WTC11 (cell line): ENCODE results near the gene ITSN1. TPM values are rescaled to one million over a fixed set of nuclear protein-coding genes. Genes with fewer than 3 reads are reported as not detected.

Experiments used
- ATAC-seq: fragments of 200-7000 bp; cut with Tn5 transposase; 2 replicates; pipeline ENCODE4 v1.10.0; 2021; ENCODE audit warnings: mild to moderate bottlenecking, moderate library complexity
- CTCF ChIA-PET: fragments of 300-600 bp; sonication (Branson Sonifier 250); formaldehyde crosslinking; loops from one replicate; lab custom pipeline; 2021; ENCODE audit warnings: antibody characterized with exemption; lab: Charles Lee
- POLR2A ChIA-PET: fragments of 350-600 bp; sonication (Branson Sonifier 250); formaldehyde crosslinking; loops from one replicate; lab custom pipeline; 2021; ENCODE audit warnings: antibody characterized with exemption; lab: Charles Lee
- DNase-seq: peaks from one replicate; pipeline ENCODE4 v3.0.0; 2021; ENCODE audit warnings: low spot score
- H3K27ac Mint-ChIP-seq: 2 replicates; pipeline ENCODE4 v1.8.0; 2021; ENCODE audit warnings: mixed read lengths
- H3K27me3 Mint-ChIP-seq: 2 replicates; pipeline ENCODE4 v1.8.0; 2021; ENCODE audit warnings: low read depth, mild to moderate bottlenecking, moderate library complexity, mixed read lengths
- H3K36me3 Mint-ChIP-seq: 2 replicates; pipeline ENCODE4 v1.8.0; 2021; ENCODE audit warnings: mixed read lengths
- H3K4me1 Mint-ChIP-seq: 2 replicates; pipeline ENCODE4 v1.8.0; 2022; ENCODE audit warnings: mixed read lengths
- H3K4me3 Mint-ChIP-seq: 2 replicates; pipeline ENCODE4 v1.8.0; 2021; ENCODE audit warnings: mild to moderate bottlenecking, moderate library complexity, mixed read lengths
- H3K9me3 Mint-ChIP-seq: 2 replicates; pipeline ENCODE4 v1.8.0; 2021; ENCODE audit warnings: mixed read lengths
- ATF2 ChIP-seq: sonication (generic); formaldehyde crosslinking; IDR thresholded peaks from 2 replicates; pipeline ENCODE4 v1.8.1; 2022; ENCODE audit warnings: low read depth, missing genetic modification reagents, borderline replicate concordance
- EMX1 ChIP-seq: fragments of 250-450 bp; sonication (Bioruptor Pico); IDR thresholded peaks from 2 replicates; pipeline ENCODE4 v1.8.0; 2021; ENCODE audit warnings: mild to moderate bottlenecking
- ERG ChIP-seq: fragments of 250-450 bp; sonication (Bioruptor Pico); IDR thresholded peaks from 2 replicates; pipeline ENCODE4 v1.8.0; 2021; ENCODE audit warnings: mild to moderate bottlenecking
- ESRRA ChIP-seq: sonication (generic); formaldehyde crosslinking; IDR thresholded peaks from 2 replicates; pipeline ENCODE4 v1.8.1; 2022; ENCODE audit warnings: mild to moderate bottlenecking, missing genetic modification reagents, borderline replicate concordance
- ETV6 ChIP-seq: sonication (generic); formaldehyde crosslinking; IDR thresholded peaks from 2 replicates; pipeline ENCODE4 v1.8.1; 2022; ENCODE audit warnings: mild to moderate bottlenecking, missing genetic modification reagents
- IRF2 ChIP-seq: sonication (generic); formaldehyde crosslinking; IDR thresholded peaks from 2 replicates; pipeline ENCODE4 v1.8.0; 2022; ENCODE audit warnings: low read depth, missing genetic modification reagents, borderline replicate concordance
- KAT7 ChIP-seq: sonication (generic); formaldehyde crosslinking; IDR thresholded peaks from 2 replicates; pipeline ENCODE4 v1.8.1; 2023; ENCODE audit warnings: missing genetic modification reagents, mild to moderate bottlenecking, borderline replicate concordance
- MYBL2 ChIP-seq: sonication (generic); formaldehyde crosslinking; IDR thresholded peaks from 2 replicates; pipeline ENCODE4 v1.8.1; 2023; ENCODE audit warnings: mild to moderate bottlenecking, moderate library complexity, missing genetic modification reagents
- NFATC4 ChIP-seq: fragments of 250-450 bp; sonication (Bioruptor Pico); IDR thresholded peaks from 2 replicates; pipeline ENCODE4 v1.9.0; 2021; ENCODE audit warnings: mild to moderate bottlenecking
- NFE2L1 ChIP-seq: sonication (generic); formaldehyde crosslinking; IDR thresholded peaks from 2 replicates; pipeline ENCODE4 v1.8.1; 2023; ENCODE audit warnings: missing genetic modification reagents
- NR3C1 ChIP-seq: sonication (generic); formaldehyde crosslinking; conservative IDR thresholded peaks from 2 replicates; pipeline ENCODE4 v1.8.1; 2023; ENCODE audit warnings: low read depth, mild to moderate bottlenecking, missing genetic modification reagents
- PRDM15 ChIP-seq: sonication (generic); formaldehyde crosslinking; IDR thresholded peaks from 2 replicates; pipeline ENCODE4 v1.8.0; 2022; ENCODE audit warnings: missing genetic modification reagents
- PRRX2 ChIP-seq: fragments of 250-450 bp; sonication (Bioruptor Pico); IDR thresholded peaks from 2 replicates; pipeline ENCODE4 v1.8.0; 2021; ENCODE audit warnings: mild to moderate bottlenecking
- SMAD3 ChIP-seq: sonication (generic); formaldehyde crosslinking; IDR thresholded peaks from 2 replicates; pipeline ENCODE4 v1.8.0; 2022; ENCODE audit warnings: missing genetic modification reagents, mild to moderate bottlenecking, borderline replicate concordance
- TCF7 ChIP-seq: sonication (generic); formaldehyde crosslinking; IDR thresholded peaks from 2 replicates; pipeline ENCODE4 v1.8.0; 2022; ENCODE audit warnings: mild to moderate bottlenecking, low read depth, missing genetic modification reagents, moderate library complexity
- TEAD4 ChIP-seq: sonication (generic); formaldehyde crosslinking; IDR thresholded peaks from 2 replicates; pipeline ENCODE4 v1.8.0; 2022; ENCODE audit warnings: mild to moderate bottlenecking, missing genetic modification reagents
- ZBTB21 ChIP-seq: sonication (generic); formaldehyde crosslinking; IDR thresholded peaks from 2 replicates; pipeline ENCODE4 v1.8.1; 2023; ENCODE audit warnings: mild to moderate bottlenecking, missing genetic modification reagents, borderline replicate concordance
- ZSCAN18 ChIP-seq: fragments of 250-450 bp; sonication (Bioruptor Pico); IDR thresholded peaks from 2 replicates; pipeline ENCODE4 v2.1.2; 2022; ENCODE audit warnings: mild to moderate bottlenecking, moderate library complexity
- total RNA-seq: library from RNA; stranded (reverse); gene quantifications from 3 replicates; pipeline ENCODE4 v1.2.3, GENCODE V29; 2021
- TF ChIP-seq, protein P1 (sequence below): fragments of 250-450 bp; sonication (Bioruptor Pico); conservative IDR thresholded peaks from 2 replicates; pipeline ENCODE4 v1.9.0; 2021; ENCODE audit warnings: mild to moderate bottlenecking
- TF ChIP-seq, protein P2 (sequence below): sonication (generic); formaldehyde crosslinking; IDR thresholded peaks from 2 replicates; pipeline ENCODE4 v1.8.1; 2023; ENCODE audit warnings: mild to moderate bottlenecking, missing genetic modification reagents, moderate library complexity
- TF ChIP-seq, protein P3 (sequence below): sonication (generic); formaldehyde crosslinking; IDR thresholded peaks from 2 replicates; pipeline ENCODE4 v1.8.0; 2022; ENCODE audit warnings: mild to moderate bottlenecking, missing genetic modification reagents

ITSN1 gene
- total RNA-seq, 1 experiment from 2014 or later: 69.6 TPM

GRCh38 chr21:33598051-33598450, 44.2 kb upstream of the ITSN1 start:
- no peak overlapping the region for H3K27ac Mint-ChIP-seq
- H3K36me3 Mint-ChIP-seq: peaks cover 27% of the 10 kb centered on the region
- no peak overlapping the region for H3K4me3 Mint-ChIP-seq
- no peak for TF ChIP-seq ZSCAN18
- no peak for TF ChIP-seq NR3C1 (CRISPR knock-in tag)
- no peak for TF ChIP-seq ATF2
- no peak for TF ChIP-seq TCF7 (CRISPR knock-in tag)
- no peak for TF ChIP-seq SMAD3 (CRISPR knock-in tag)
- no peak for TF ChIP-seq KAT7 (CRISPR knock-in tag)
- no peak for TF ChIP-seq IRF2 (CRISPR knock-in tag)
- TF ChIP-seq, protein P1, sequence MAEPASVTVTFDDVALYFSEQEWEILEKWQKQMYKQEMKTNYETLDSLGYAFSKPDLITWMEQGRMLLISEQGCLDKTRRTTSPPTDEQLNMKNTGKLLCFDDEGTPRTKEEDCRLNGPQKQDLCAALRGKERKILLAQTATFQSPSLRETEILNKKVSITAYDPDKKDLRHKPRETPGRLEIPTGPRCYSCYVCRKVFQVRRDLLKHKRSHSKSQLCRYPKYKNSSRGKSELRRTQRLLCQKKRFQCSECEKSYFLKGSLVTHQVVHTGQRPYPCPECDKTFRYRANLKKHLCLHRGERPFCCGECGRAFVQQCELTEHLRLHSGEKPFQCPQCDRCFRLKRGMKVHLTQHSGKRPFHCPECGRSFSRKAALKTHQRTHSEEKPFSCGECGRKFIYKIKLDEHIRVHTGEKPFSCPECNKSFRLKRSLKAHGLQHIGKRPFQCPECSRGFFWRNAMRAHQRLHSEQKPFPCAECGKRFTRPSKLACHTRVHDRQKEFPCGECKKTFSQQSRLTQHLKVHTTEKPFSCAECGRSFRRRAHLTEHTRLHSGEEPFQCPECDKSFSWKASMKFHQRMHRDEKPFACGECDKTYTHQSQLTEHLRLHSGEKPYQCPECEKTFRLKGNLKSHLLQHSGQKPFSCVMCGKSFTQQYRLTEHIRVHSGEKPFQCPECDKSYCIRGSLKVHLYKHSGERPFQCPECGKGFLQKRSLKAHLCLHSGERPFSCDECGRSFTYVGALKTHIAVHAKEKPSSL (CRISPR knock-in tag): no peak
- no peak for TF ChIP-seq NFE2L1 (CRISPR knock-in tag)
- TF ChIP-seq ZBTB21: no peak
- TF ChIP-seq, protein P2, sequence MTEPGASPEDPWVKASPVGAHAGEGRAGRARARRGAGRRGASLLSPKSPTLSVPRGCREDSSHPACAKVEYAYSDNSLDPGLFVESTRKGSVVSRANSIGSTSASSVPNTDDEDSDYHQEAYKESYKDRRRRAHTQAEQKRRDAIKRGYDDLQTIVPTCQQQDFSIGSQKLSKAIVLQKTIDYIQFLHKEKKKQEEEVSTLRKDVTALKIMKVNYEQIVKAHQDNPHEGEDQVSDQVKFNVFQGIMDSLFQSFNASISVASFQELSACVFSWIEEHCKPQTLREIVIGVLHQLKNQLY (CRISPR knock-in tag): no peak
- no peak for TF ChIP-seq PRDM15 (CRISPR knock-in tag)
- no peak for TF ChIP-seq NFATC4 (CRISPR knock-in tag)
- TF ChIP-seq, protein P3, sequence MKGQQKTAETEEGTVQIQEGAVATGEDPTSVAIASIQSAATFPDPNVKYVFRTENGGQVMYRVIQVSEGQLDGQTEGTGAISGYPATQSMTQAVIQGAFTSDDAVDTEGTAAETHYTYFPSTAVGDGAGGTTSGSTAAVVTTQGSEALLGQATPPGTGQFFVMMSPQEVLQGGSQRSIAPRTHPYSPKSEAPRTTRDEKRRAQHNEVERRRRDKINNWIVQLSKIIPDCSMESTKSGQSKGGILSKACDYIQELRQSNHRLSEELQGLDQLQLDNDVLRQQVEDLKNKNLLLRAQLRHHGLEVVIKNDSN (CRISPR knock-in tag): no peak
- TF ChIP-seq PRRX2 (CRISPR knock-in tag): no peak
- no peak for TF ChIP-seq TEAD4 (CRISPR knock-in tag)
- H3K27me3 Mint-ChIP-seq: no peaks in the 10 kb centered on the region
- POLR2A ChIA-PET: interaction anchor here (0.7 kb wide), 1 partner anchor 399 kb away, joined by 4 read pairs; no protein-coding TSS in a partner anchor
- ATAC-seq: no peak
- H3K4me1 Mint-ChIP-seq: no peaks in the 10 kb centered on the region
- H3K9me3 Mint-ChIP-seq: peaks cover 3% of the 10 kb centered on the region; the same call in 1 of the 2 replicates
- CTCF ChIA-PET: no interaction called here
- DNase-seq: no peak

DNA sequence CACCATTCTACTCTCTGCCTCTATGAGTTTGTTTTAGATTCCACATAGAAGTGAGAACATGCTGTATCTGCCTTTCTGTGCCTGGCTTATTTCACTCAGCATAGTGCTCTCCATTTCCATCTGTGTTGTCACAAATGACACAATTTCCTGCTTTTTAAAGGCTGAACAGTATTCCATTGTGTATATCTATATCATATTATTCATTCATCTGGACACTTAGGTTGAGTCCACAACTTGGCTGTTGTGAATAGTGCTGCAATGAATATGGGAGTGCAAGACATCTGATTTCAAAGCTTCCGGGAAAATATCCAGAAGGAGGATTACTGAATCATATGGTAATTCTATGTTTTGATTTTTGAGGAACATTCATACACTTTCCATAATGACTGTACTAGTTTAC, 33.7 kb upstream of the ITSN1 start:
- no peak for TF ChIP-seq ESRRA (CRISPR knock-in tag)
- TF ChIP-seq ERG (CRISPR knock-in tag): no peak
- no peak for TF ChIP-seq MYBL2 (CRISPR knock-in tag)
- TF ChIP-seq ETV6 (CRISPR knock-in tag): no peak
- no peak for TF ChIP-seq EMX1

More for the DNA sequence above, 33.7 kb upstream of the ITSN1 start:
- Mint-ChIP-seq H3K36me3 (peaks cover 9% of the 10 kb centered on the region), H3K27me3 (no peaks in the 10 kb centered on the region), H3K9me3 (no peaks in the 10 kb centered on the region), H3K4me1 (no peaks in the 10 kb centered on the region), H3K27ac (no peak overlapping the region), H3K4me3 (no peak overlapping the region)
- no peak for DNase-seq
- ChIA-PET POLR2A (no interaction called here), CTCF (no interaction called here)
- ATAC-seq: no peak
